ENCODE results near the gene TRMT44.
A peak's percentile ranks its signal among the peaks of the same experiment; 100 is the strongest.

TRMT44 gene

DNA sequence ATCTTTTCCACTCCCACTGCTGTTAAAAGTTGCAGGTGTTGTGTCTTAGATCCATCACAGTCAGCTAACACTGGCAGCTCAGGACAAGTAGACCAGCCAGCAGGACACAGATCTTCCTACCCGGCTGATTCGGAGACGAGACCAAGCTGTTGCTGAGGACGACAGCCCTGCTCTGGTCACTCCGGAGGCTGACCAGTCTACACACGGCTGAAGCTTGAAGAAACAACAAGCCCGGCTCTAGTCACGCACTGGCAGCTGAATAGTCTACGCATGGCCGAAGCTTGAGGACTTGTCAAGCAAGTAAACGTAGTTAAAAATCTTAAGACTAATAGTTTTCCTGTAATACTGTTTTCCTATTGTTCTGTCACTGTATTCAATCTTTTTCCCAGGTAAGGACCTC is 1.8 kb upstream of the TRMT44 start:
- no peak for DNase-seq

DNA sequence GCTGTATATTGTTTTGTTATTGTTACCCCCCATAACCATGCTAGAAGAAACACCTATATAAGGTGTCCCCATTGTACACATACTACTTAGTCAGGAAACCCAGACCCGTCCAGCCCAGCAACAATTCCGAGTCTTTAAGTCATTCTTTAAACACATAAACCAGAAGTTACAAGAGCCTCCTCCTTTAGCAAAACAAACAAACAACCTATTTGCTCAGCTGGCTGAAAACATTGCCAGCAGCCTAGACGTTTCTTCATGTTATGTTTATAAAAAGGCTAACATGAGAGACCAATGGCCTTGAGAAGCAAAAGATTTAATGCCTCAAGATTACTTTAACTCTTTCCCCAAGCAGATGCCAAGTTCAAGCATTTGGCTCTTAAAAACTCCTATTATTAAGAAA is 1.4 kb upstream of the TRMT44 start:
- no peak for DNase-seq

DNA sequence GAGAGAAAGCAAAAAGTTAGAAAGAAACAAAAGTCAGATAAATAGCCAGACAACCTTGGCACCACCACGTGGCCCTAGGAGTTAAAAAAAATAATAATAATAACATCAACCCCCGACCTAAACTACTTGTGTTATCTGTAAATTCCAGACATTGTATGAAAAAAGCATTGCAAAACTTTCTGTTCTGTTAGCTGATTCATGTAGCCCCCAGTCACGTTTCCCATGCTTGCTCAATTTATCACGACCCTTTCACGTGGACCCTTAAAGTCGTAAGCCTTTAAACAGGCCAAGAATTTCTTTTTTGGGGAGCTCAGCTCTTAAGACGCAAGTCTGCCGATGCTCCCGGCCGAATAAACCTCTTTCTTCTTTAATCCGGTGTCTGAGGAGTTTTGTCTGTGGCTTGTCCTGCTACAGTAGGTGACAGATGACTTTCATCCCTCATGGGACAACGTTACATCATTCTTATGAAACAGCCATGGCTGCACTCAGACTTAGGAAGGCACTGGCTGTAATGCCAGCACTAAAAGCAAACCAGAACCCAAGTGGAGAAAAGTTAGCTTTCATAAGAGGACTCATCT is 574 bp upstream of the TRMT44 start:
- DNase-seq: no peak

DNA sequence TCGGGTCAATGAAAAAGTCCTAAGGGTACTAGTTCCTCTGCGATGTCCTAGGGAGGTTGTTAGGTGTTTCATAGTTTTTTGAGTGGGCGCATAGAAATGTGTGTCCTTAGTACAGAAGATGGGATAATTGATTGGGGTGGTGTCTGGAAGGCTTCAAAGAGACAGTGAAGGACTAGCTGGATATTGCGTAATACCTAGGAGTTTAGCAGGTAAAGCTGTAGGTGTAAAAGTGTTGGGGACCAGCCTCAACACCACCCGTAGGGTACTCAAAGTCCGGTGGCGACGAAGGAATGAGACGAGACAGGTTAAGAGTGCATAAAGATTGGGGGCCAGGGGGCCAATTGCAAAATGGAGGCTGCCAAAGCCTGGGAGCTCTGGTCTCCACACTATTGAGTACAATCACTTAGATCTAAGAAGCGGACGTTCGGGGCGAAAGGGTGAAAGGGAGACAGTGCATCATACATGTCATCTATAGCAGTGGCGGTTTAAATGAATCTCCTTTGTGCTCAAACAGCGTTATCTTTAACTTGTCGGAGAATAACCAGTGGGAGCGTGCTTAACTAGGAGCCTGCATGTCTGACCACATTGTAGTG is 1.0 kb downstream of the TRMT44 start:
- DNase-seq: no peak

DNA sequence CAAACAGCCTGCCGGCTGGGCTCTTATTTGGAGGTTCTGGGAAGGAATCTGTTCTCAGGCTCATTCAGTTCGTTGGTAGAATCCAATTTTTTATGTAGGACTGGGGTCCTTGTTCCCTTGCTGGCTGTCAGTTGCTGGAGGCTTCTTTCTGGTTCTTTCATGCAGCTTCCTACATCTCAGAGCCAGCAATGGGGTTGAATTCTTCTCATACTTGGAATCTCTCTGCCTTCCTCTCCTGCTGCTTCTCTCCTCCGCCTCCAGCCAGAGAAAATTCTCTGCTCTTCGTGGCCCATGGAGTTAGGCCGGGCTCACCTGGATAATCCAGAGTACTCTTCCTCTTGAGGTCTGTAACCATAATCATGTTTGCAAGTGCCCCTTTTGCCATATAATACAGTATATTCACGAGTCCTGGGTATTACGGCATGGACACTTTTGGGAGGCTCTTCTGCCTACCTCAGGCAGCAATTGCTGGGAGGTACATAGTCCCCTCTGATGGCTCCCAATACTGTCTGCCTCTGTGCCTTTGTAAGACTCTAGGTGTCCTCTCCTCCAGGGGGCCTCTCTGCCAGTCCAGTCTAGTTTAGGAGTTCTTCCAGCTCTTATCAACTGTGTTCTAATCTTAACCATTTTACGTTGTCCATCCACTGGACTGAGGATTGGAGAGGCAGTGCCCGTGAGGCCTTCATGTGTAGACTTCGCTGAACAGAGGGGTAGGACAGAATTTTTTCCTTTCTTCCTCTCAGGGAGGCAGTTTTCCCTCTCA is 2.2 kb downstream of the TRMT44 start:
- DNase-seq: no peak

DNA sequence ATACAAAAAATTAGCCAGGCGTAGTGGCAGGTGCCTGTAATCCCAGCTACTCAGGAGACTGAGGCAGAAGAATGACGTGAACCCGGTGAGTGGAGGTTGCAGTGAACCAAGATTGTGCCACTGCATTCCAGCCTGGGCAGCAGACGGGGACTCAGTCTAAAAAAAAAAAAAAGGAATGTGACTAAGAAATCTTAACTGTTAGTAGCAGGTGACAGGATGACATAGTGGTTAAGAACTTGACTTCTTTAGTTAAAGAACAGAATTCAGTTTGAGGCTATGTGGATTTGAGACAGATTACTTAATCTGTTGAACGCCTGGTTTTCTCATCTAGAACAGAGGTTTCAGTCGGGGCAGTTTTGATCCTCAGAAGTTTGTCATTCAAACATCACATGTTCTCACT is 3.2 kb downstream of the TRMT44 start:
- no peak for DNase-seq

DNA sequence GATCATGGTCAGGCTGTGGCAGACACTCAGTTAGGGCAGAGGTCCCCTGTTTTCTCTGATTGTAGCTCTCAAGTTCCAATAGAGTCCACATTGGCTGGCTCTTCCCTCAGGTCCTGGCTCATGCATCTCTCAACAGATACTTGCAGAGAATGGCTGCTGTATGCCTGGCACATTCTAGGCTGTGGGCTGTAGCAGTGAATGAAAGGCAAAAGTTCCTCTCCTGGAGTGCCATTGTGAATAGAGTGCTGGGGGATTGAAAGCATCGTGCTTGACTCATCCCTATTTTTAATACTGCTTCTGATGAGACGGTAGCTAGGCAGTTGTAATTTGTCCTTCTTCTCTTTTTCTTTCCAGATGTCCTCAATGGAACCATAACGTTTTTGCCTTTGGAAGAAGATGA is 5.5 kb downstream of the TRMT44 start:
- DNase-seq: no peak

DNA sequence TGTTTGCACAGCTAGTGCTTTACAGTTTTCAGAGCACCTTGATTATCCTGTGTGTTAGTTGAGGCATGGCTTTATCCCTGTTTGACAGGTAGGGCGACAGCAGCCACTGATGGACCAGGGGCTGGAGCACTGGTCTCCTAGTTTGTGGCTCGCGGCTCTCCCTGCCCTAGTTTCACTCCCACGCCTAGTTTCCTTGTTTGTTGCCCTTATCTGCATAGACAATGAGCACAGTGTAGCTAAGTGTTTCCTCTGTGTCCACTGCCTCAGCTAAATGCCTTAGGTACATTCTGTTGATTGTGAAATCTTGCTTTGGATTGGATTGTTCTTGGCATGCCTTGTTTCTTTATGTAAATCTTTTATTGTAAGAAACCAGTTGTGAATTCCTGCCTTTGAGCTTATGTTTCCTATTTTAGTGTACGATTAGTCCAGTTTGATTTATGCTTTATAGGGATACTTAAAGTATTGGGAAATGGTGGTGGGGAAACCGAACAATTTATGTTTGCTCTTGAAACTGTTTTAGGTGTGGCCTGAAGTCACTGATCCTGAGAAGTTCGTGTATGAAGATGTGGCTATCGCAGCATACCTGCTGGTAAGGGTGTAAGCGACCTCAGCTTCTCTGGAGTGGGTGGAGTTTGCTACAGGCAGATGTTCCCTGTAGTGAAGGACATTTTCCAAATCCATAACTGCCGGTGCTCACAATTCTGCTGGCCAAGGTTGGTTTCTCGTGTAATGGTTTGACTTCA is 11.0 kb downstream of the TRMT44 start:
- no peak for DNase-seq

DNA sequence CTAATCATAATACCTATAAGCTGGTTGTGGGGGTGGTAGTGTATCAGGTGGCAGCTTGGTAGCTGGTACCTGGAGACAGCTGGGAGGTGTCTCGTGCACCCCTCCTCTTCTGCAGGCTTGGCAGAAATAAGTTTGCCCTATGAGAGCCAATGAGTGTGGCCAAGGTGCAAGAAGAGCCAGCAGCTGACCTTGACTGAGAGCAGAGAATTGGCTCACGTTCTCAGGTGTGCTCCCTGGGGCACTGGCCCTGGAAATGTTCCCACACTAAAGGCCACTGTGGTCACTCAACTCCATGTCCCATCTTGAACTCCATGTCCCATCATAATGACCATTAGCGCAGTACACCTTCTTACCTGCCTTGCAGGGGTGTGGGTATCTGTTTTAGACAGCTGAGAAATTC is 13.4 kb downstream of the TRMT44 start:
- no peak for DNase-seq

DNA sequence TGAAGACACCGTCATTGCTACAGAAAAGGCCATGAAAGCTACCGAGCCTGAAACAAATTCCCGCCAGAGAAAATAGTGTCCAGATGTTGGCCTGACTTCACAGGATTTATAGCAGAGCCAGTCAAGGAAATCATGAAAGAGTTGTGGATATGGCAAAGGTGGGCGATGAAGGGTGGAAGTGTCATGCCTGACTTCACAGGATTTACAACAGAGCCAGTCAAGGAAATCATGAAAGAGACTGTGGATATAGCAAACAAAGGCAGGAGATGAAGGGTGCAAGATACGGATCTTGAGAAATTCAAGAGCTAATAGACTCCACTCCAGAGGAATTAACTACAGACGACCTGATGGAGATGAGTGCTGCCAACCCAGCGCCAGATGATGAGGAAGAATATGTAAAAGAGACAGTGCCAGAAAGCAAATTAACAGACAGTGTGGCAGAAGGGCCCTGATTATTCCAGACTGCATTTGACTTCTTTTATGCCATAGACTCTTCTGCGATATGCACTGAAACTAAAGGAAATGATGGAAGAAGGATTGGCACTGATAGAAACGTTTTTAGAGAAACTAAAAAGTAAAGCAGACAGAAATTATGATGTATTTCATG is 17.2 kb downstream of the TRMT44 start:
- no peak for DNase-seq

DNA sequence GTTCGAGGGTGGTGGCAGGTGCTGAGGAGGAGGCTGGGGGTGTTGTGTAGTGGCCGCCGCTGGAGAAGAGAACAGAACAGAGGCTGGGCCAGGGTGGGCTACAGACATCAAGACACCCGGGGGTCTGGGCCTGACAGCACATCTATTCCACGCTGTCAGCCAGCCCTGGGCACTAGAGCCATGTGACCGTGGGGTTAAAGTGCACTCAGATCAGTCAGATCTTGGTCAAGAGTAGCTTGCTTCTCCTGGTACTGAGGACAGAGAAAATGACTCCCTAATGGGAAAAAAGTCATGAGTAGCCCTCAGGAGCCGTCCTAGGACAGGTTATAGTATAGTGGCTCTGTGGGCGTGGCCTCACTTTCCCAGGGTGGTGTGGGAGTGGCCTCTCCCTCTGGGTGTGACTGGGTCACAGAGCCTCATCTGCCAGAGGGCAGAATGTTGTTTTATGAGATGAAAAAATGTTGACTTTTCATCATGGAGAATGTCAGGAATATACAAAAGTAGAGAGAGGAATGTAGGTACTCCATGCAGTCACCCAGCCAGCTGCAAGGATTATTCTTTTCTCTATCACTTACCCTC is 19.4 kb downstream of the TRMT44 start:
- no peak for DNase-seq

DNA sequence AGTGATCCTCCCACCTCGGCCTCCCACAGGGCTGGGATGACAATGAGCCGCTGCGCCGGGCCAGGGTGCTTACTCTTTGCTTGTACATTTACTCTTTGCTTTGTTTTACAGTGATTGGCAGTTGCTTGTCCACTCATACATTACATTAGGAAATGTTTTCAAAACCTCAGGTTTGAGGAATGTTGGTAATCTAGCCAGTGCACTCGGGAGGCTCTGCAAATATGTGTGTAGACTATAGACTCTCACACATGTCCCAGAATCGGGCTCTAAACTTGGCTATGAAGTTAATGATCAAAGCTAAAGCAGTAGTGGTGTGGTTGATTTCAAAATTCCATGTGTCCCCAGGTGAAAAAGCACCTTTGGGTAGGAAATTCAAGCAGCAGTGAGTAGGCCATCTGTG is 20.5 kb downstream of the TRMT44 start:
- DNase-seq: no peak

DNA sequence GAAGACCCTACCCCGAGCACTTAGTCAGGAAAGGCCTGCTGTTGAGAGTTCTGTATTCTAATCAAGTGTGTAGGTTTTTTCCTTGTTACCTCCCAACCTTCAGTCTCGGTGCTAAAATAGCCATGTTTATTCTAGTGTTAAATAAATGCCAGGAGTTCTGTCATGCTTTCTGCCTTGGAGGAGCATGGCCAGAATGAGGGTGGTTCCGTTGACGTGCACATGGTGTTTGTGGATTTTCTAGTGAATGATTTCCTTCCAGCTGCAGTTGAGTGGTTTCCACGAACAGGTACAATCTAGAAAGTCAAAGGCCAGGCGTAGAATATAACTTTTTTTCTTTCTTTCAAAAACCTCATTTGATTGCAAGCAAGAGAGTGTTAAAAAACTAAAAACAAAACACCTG is 21.0 kb downstream of the TRMT44 start:
- no peak for DNase-seq

DNA sequence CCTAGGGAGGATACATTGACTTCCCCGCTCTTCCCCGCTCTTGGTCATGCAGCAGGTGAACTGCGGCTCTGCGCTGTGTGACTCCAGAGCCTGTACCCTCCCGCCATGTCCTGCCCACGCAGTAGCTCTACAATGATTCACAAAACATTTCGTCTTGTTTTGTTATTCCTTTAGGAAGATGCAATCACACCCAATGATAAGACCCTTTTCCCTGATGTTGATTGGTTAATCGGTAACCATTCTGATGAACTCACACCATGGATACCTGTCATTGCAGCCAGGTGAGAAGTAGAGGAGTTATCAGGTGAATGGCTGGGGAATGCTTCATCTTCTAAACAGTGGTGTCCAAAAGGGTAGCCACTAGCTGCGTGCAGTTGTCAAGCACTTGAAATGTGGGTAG is 23.2 kb downstream of the TRMT44 start:
- DNase-seq: no peak

DNA sequence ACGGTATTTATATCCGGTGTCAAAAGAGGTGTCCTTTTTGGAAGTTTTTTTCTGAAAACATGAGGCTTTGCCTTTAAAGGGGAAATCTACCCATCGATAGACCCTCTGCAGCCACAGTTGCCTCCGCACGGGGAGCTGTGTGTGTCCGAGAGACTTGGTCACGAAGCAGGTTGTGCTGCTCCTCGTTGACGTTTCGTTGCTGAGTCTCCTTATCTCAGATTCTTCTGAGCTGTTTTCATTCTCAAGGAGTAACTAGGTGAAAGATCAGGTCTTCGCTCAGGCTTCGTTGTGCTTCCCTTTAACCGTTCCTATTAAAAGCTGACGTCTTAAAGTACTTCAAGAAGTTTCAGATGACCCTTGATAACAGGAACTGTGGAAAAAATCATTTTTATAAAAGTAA is 23.8 kb downstream of the TRMT44 start:
- no peak for DNase-seq

DNA sequence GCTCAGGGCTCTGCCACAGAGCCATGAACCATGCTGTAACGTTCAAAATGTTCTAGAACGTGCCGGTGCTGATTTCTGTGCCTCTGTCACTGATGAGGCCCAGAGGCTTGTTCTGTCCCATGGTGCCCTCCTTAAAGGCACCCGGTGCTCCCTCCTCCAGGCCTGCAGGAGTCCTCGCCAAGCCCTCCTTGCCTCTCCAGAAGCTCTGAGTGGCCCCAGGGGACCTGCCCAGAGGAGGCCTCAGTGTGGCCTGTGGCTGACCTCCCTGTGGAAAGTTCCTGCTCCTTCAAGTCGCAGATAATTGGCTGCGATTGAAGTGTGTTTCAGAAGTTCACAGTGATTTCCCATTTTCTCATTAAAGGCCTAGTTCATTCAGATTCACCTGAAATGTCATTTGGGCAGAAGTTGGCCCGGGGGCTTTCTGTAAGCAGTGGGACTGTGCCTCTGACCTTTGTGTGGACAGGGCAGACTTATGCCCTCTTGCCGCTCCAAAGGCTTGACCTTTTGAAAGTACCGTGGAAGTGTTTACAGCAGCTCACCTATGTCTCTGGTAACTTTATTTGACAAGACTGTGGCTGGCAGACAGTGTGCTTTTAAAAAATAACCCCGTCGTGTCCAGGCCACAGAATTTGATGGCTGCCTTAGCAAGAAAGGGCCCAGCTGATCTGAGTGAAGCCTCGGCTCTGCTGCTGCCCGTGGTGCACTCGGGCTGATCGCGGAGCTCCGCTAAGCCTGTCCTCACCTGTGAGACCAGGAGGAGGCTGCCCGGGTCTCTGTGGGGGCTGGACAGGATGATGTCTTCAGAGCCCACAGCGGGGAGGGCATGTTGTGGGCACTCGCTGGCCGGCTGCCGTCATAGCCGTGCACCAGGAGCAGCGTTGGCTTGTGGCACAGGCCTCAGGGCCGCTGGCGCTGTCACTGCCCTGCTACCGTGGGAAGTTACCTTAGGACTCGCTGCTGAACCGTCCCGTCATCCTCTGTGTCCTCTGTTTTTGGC is 25.3 kb downstream of the TRMT44 start:
- DNase-seq: no peak

DNA sequence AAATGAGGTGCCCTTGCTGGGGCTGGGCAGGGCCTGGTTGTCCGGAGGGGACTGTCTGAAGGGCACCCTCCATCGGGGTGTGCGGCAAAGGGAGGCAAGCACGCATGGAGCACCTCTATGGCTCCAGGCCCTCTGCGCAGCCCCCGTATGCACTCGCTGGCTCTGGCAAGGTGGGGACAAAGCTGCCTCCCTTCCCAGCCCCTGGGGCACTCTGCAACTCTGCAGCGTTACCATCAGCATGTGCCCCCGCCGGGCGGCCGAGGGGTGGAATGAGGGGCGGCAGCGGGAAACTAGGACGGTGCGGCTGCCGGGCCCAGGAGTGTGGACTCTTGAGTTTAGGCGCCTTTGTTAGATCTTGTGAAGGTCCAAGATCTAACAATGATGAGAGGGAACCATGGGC is 26.4 kb downstream of the TRMT44 start:
- DNase-seq: no peak

DNA sequence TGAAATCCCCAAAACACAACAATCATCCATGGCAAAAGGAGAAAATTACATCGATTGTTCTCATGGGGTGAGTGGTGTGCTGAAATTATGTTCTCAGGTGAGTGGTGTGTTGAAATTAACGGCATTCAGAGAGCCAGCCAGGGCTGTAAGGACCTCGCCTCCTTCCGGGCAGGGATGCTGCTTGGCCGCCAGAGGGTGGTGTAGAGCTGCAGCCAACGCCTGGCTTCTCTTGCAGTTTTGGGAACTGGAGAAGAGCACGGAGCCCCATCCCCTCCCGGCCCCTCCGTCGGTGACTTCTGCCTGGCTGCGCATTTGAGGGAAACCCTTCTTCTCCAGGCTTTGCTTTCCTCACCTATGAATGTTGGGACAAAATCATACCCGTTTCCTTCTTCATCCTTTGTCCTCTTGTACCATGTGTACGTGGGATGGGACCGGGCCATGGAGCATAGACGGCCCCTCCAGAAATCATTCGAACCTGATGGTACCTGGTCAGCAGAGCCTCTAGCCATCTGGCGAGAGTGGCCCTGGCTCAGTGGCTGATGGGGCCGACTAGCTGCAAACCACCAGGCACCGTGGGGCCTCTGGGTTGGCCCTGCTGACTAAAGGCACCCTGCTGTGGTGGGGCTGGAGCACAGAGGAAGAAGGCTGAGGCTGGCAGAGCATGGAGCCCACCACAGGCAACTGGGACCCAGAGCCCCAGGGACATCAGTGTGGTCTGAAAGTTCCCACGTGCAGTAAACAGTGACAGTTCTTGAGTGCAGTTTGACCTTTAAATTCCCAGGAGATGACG is 28.4 kb downstream of the TRMT44 start:
- DNase-seq: peak; percentile 22 to 60

DNA sequence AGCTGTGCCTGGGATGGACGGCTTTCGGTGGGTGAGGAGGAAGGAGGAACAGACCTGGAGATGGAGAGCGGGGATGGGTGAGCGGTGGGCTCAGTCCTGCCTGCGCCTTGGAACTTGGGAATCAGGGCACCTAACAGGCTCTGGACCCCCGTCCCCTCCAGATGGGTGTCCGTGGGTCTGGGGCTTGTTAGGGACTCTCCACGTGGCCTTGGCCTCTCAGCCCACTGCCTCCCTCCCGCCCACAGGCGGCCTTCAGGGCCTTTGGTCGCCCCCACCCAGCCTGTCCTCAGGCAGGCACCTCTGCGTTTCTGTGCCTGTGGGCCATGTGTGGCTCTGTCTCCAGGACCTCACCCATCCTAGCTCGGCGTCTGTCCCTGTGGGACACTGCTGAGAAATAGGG is 29.0 kb downstream of the TRMT44 start:
- no peak for DNase-seq

DNA sequence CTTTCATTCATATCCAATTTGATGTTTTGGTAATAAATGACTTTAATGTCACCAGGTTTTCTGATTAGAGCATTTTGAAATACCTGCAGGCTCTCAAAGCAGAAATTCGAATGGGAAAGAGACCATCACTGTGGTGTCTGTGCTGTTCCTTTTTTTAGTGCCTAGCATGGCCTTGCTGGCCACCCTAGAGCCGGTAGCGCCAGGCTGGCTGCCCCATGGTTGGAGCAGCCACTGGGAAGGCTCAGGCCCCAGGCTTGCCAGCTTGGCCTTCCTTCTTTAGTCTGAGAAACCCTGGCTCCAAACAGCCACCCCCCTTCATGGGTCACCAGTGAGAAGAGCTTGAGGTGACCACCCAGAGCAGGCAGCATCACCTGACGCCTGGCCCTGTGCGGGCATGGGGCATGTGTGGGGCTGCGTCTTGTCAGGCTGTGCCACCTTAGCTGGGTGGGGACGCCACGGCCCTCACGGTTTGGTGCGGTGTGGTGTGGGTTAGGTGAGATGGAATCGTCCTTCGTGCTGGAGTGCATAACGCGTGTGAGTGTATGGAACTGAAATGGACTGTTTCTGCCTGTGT is 30.0 kb downstream of the TRMT44 start:
- DNase-seq: no peak
